MM.1S (cell line): ENCODE measurements around the gene FBH1.
"Not testable (repeated sequence)": the region's sequence is repeated elsewhere in the genome, so short reads cannot be mapped to it uniquely, and the experiment has no call there.

ENCODE experiments used
- DNase-seq: peaks from one replicate; pipeline ENCODE4 v3.0.0-alpha.2; 2015
- H2AFZ ChIP-seq: fragments of 300-600 bp; sonication (generic); 2 replicates; pipeline ENCODE4 v1.6.0; 2016; ENCODE audit warnings: antibody characterized with exemption, low read length
- H3F3A ChIP-seq: fragments of 300-600 bp; sonication (generic); 2 replicates; pipeline ENCODE4 v1.6.1; 2016; ENCODE audit warnings: mild to moderate bottlenecking, antibody characterized with exemption, low read length, moderate library complexity, mixed read lengths; ENCODE audit not compliant: insufficient read depth
- H3K27ac ChIP-seq: fragments of 300-600 bp; sonication (generic); 2 replicates; pipeline ENCODE4 v1.5.1; 2016; ENCODE audit warnings: mild to moderate bottlenecking, low read length
- H3K27me3 ChIP-seq: fragments of 300-600 bp; sonication (generic); replicated peaks from 2 replicates; pipeline ENCODE4 v1.6.0; 2016; ENCODE audit warnings: low read length; ENCODE audit not compliant: insufficient read depth
- H3K36me3 ChIP-seq: fragments of 300-600 bp; sonication (generic); replicated peaks from 2 replicates; pipeline ENCODE4 v1.6.1; 2016; ENCODE audit warnings: mild to moderate bottlenecking, low read length, mixed read lengths; ENCODE audit not compliant: insufficient read depth
- H3K4me1 ChIP-seq: fragments of 300-600 bp; sonication (generic); 2 replicates; pipeline ENCODE4 v1.6.1; 2016; ENCODE audit warnings: low read length, mixed read lengths
- H3K4me2 ChIP-seq: fragments of 300-600 bp; sonication (generic); 2 replicates; pipeline ENCODE4 v1.6.0; 2016; ENCODE audit warnings: low read depth, low read length
- H3K4me3 ChIP-seq: fragments of 300-600 bp; sonication (generic); 2 replicates; pipeline ENCODE4 v1.5.1; 2016; ENCODE audit warnings: low read length, mixed read lengths
- H3K79me2 ChIP-seq: fragments of 300-600 bp; sonication (generic); 2 replicates; pipeline ENCODE4 v1.6.1; 2016; ENCODE audit warnings: mixed run types, low read length, mixed read lengths
- H3K9ac ChIP-seq: fragments of 300-600 bp; sonication (generic); 2 replicates; pipeline ENCODE4 v1.6.1; 2016; ENCODE audit warnings: low read length, mixed read lengths
- H3K9me2 ChIP-seq: fragments of 300-600 bp; sonication (generic); replicated peaks from 2 replicates; pipeline ENCODE4 v1.6.1; 2016; ENCODE audit warnings: mild to moderate bottlenecking, low read length, mixed read lengths; ENCODE audit not compliant: insufficient read depth
- H3K9me3 ChIP-seq: fragments of 300-600 bp; sonication (generic); replicated peaks from 2 replicates; pipeline ENCODE4 v1.6.1; 2016; ENCODE audit warnings: mild to moderate bottlenecking, low read length, mixed read lengths; ENCODE audit not compliant: insufficient read depth
- H4K20me1 ChIP-seq: fragments of 300-600 bp; sonication (generic); 2 replicates; pipeline ENCODE4 v1.6.1; 2016; ENCODE audit warnings: mild to moderate bottlenecking, low read length, moderate library complexity, mixed read lengths; ENCODE audit not compliant: insufficient read depth
- EZH2 ChIP-seq: fragments of 300-600 bp; sonication (generic); optimal IDR thresholded peaks from 2 replicates; pipeline ENCODE3; 2017; ENCODE audit warnings: low read depth, mild to moderate bottlenecking, antibody characterized with exemption, low read length, mixed read lengths
- EZH2phosphoT487 ChIP-seq: fragments of 300-600 bp; sonication (generic); IDR thresholded peaks from 2 replicates; pipeline ENCODE4 v1.6.1; 2018; ENCODE audit warnings: antibody characterized with exemption, low read length
- TF ChIP-seq, protein P1 (sequence below): fragments of 300-600 bp; sonication (generic); IDR thresholded peaks from 2 replicates; pipeline ENCODE4 v1.5.1; 2016; ENCODE audit warnings: antibody characterized with exemption, low read length, mixed read lengths

Gene FBH1

DNA sequence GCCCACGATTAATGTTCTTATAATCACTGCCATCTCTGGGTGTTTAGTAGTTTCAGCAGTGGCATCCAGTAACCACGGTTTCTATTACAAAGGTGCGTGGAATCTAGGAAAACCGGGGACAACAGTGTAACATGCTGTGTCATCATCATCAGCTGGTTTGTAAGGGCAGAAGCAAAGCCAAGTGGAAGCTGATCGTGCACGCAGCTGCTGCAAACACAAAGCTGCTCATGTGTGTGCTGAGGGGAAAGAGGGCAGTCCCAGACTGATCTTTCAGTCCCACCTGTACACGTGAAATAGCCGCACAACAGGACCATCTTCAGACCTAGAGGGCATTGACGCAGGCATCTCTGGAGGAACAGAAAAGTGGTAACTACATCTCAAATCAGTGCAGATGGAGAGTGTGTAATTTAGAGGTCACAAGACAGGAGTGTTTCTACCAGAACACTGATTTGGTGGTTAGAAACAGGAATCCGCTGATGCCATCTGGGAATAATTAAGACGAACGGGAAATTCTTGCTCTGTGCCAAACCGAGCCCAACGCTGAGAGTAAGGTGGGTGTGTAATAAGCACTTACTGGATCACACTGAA lies 13.8 kb upstream of the FBH1 start:
- Histone ChIP-seq H3K4me2 (no peak overlapping the region), H3K36me3 (no peaks in the 10 kb centered on the region; the same call in 1 of the 2 replicates), H3K27ac (no peak overlapping the region), H2AFZ (no peak overlapping the region), H3F3A (no peaks in the 10 kb centered on the region; the same call in 1 of the 2 replicates), H3K4me1 (no peaks in the 10 kb centered on the region), H4K20me1 (no peaks in the 10 kb centered on the region), H3K9ac (no peak overlapping the region), H3K27me3 (no peaks in the 10 kb centered on the region), H3K9me3 (no peaks in the 10 kb centered on the region), H3K79me2 (no peaks in the 10 kb centered on the region), H3K9me2 (no peaks in the 10 kb centered on the region), H3K4me3 (no peak overlapping the region)
- TF ChIP-seq EZH2phosphoT487 (no peak), EZH2 (no peak)
- TF ChIP-seq, protein P1, sequence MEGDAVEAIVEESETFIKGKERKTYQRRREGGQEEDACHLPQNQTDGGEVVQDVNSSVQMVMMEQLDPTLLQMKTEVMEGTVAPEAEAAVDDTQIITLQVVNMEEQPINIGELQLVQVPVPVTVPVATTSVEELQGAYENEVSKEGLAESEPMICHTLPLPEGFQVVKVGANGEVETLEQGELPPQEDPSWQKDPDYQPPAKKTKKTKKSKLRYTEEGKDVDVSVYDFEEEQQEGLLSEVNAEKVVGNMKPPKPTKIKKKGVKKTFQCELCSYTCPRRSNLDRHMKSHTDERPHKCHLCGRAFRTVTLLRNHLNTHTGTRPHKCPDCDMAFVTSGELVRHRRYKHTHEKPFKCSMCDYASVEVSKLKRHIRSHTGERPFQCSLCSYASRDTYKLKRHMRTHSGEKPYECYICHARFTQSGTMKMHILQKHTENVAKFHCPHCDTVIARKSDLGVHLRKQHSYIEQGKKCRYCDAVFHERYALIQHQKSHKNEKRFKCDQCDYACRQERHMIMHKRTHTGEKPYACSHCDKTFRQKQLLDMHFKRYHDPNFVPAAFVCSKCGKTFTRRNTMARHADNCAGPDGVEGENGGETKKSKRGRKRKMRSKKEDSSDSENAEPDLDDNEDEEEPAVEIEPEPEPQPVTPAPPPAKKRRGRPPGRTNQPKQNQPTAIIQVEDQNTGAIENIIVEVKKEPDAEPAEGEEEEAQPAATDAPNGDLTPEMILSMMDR: no peak
- no peak for DNase-seq

DNA sequence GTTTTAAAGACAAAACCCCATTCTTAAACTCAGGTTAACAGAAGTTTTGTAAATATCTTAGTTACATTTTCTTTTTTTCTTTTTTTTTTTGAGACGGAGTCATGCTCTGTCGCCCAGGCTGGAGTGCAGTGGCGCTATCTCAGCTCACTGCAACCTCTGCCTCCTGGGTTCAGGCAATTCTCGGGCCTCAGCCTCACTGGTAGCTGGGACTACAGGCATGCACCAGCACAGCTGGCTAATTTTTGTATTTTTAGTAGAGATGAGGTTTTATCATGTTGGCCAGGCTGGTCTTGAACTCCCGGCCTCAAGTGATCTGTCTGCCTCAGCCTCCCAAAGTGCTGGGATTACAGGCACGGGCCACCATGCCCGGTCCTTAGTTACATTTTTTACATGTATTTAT lies 13.0 kb upstream of the FBH1 start:
- H3K4me1 ChIP-seq, H4K20me1 ChIP-seq, H3K36me3 ChIP-seq, DNase-seq, H3K4me2 ChIP-seq, H2AFZ ChIP-seq, H3K27ac ChIP-seq, H3K9me3 ChIP-seq, H3F3A ChIP-seq, H3K27me3 ChIP-seq, H3K9me2 ChIP-seq, H3K79me2 ChIP-seq, H3K9ac ChIP-seq, H3K4me3 ChIP-seq: not testable (repeated sequence)

DNA sequence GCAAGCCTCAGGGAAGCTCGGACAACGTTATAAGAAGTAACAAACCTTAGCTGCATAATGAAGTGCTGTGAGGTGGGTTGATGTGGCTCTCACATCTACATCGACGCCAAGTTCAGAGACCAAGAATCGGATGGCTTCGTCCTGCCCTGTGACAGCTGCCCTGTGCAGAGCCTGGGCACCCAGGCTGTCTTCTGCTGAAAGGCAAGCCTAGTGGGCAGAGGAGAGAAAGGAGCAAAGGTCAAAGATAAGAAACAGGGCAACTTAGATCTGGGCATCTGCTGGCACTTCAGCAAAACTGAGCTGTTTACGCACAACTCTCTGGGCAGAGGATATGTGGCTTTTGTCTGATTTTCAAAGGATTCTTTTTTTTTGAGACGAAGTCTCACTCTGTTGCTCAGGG lies 7.1 kb upstream of the FBH1 start:
- Histone ChIP-seq H2AFZ (no peak overlapping the region), H3K27ac (no peak overlapping the region), H3K27me3 (no peaks in the 10 kb centered on the region), H4K20me1 (no peaks in the 10 kb centered on the region), H3K4me3 (no peak overlapping the region), H3K9me3 (no peaks in the 10 kb centered on the region), H3F3A (no peaks in the 10 kb centered on the region; the same call in 1 of the 2 replicates), H3K79me2 (peaks cover 14% of the 10 kb centered on the region), H3K9me2 (no peaks in the 10 kb centered on the region), H3K4me1 (peaks cover 3% of the 10 kb centered on the region), H3K9ac (no peak overlapping the region), H3K4me2 (no peak overlapping the region), H3K36me3 (peaks cover 9% of the 10 kb centered on the region; the same call in 1 of the 2 replicates)
- TF ChIP-seq, protein P1: no peak
- no peak for TF ChIP-seq EZH2
- no peak for TF ChIP-seq EZH2phosphoT487
- no peak for DNase-seq

DNA sequence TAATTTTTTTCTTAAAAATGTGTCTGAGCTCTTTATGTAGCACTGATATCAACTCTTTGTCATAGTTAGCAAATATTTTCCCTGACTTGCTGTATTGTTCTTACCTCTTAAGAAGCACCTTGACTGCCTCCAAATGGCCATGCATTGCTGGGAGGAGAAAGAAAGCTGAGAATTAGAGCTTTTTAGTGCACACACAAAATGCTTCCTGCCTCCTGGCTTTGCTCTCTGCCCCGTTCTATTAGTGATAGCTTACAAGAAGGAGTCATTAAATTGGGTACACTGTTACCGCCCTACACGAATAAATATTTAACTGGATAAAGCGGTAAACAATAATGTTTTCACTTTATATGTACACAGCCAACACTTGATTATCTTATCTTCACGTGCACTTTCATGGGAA lies 4.4 kb upstream of the FBH1 start:
- no peaks in the 10 kb centered on the region for H3K27me3 ChIP-seq
- no peak overlapping the region for H2AFZ ChIP-seq
- H4K20me1 ChIP-seq: no peaks in the 10 kb centered on the region
- H3K9ac ChIP-seq: no peak overlapping the region
- H3K27ac ChIP-seq: no peak overlapping the region
- no peak for TF ChIP-seq EZH2phosphoT487
- no peak for TF ChIP-seq EZH2
- TF ChIP-seq, protein P1: no peak
- H3K9me3 ChIP-seq: no peaks in the 10 kb centered on the region
- H3K9me2 ChIP-seq: no peaks in the 10 kb centered on the region
- DNase-seq: no peak
- H3K4me3 ChIP-seq: no peak overlapping the region
- H3K36me3 ChIP-seq: peaks cover 9% of the 10 kb centered on the region; the same call in 1 of the 2 replicates
- H3K4me1 ChIP-seq: peaks cover 11% of the 10 kb centered on the region
- no peak overlapping the region for H3K4me2 ChIP-seq
- H3F3A ChIP-seq: no peaks in the 10 kb centered on the region
- peaks cover 32% of the 10 kb centered on the region for H3K79me2 ChIP-seq
